Activated CD4-positive, alpha-beta T cell treated with anti-CD3 and anti-CD28 coated beads for 36 hours (primary cell): ENCODE measurements around the gene LPAR6. TPM values are rescaled to one million over a fixed set of nuclear protein-coding genes. Genes with fewer than 3 reads are reported as not detected.

ENCODE experiments used
- ATAC-seq: fragments of 200-7000 bp; cut with Tn5 transposase; one replicate; pipeline ENCODE4 v1.10.0; 2021; ENCODE audit warnings: mild to moderate bottlenecking, moderate library complexity
- CTCF ChIA-PET: fragments of 350-600 bp; sonication (Branson Sonifier 250); formaldehyde crosslinking; loops from one replicate; lab custom pipeline; 2021; ENCODE audit warnings: antibody characterized with exemption; lab: Charles Lee
- POLR2A ChIA-PET: fragments of 350-600 bp; sonication (Branson Sonifier 250); formaldehyde crosslinking; loops from one replicate; lab custom pipeline; 2021; ENCODE audit warnings: antibody characterized with exemption, inconsistent platforms; lab: Charles Lee
- DNase-seq: peaks from one replicate; pipeline ENCODE4 v3.0.0-alpha.2; 2020
- H3K27ac Mint-ChIP-seq: one replicate; pipeline ENCODE4 v1.8.0; 2021; ENCODE audit warnings: mixed read lengths
- H3K27me3 Mint-ChIP-seq: one replicate; pipeline ENCODE4 v1.8.0; 2021; ENCODE audit warnings: mixed read lengths
- H3K36me3 Mint-ChIP-seq: one replicate; pipeline ENCODE4 v1.8.0; 2021; ENCODE audit warnings: low read depth, mixed read lengths
- H3K4me1 Mint-ChIP-seq: one replicate; pipeline ENCODE4 v1.8.0; 2021; ENCODE audit warnings: mixed read lengths
- H3K4me3 Mint-ChIP-seq: one replicate; pipeline ENCODE4 v1.8.0; 2021; ENCODE audit warnings: mild to moderate bottlenecking, moderate library complexity, mixed read lengths
- H3K9me3 Mint-ChIP-seq: one replicate; pipeline ENCODE4 v1.8.0; 2021; ENCODE audit warnings: low read depth, mixed read lengths
- intact Hi-C, 2 experiments: fragments of 100-400 bp; cut with DNase I in 1 of 2; cut with micrococcal nuclease in 1 of 2; formaldehyde crosslinking; loops; one replicate each; pipeline versions ENCODE4 v1.14.2 to v1.15.1; 2022 to 2024; cut with DNase I, micrococcal nuclease
- total RNA-seq, 2 experiments: library from RNA; stranded (reverse); gene quantifications; one replicate each; pipeline ENCODE4 v1.2.3, GENCODE V29; 2021

The LPAR6 gene
- total RNA-seq, 2 experiments from 2014 or later, result 6.8 to 7.9 TPM

DNA sequence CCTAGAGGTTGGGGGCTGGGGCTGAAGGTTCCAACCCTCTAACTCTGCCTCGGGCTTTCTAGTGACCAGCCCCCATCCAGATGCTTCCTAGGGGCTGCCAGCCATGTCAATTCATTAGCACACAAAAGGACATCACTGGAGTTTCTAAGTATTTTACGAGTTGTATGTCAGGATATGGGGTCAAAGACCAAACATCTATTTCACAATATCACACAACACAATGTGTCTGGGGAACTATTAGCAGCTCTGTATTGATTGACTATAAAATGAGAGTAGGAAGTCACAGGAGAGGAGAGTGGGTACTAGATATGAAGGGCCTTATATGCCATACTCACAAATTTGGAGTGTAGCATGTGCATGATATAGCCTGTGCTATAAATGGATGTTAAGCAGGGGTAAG, 42.1 kb downstream of the LPAR6 start:
- no peak for DNase-seq
- ChIA-PET CTCF (interaction anchor here (0.6 to 0.8 kb wide), 3 partner anchors 120 to 1825 kb away, joined by 3 read pairs; no protein-coding TSS in a partner anchor), POLR2A (no interaction called here)
- Mint-ChIP-seq H3K36me3 (peaks cover 21% of the 10 kb centered on the region), H3K27me3 (no peaks in the 10 kb centered on the region), H3K9me3 (no peaks in the 10 kb centered on the region), H3K4me3 (no peak overlapping the region), H3K27ac (no peak overlapping the region), H3K4me1 (no peaks in the 10 kb centered on the region)
- ATAC-seq, result no peak
- intact Hi-C loops, result no loop called here

DNA sequence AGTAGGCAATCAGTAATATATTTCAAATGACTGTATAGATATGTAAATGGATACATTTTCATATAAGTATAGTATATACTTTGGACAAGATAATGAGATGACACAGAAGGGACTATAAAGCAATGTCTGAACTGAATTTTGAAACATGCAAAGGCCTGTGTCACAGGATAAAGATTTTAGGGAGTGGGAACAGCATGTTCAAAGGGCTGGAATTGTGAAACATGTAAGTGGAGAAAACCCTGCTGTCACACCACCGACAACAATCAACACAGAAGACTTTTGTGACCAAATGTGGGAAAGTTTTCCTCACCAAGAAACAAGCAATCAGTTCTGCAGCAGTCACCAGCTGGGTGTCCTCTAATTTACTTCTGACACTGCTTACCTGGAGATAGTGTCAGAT, 42.9 kb downstream of the LPAR6 start:
- CTCF ChIA-PET, result interaction anchor here (0.7 to 0.8 kb wide), 2 partner anchors 119 to 394 kb away, joined by 3 read pairs; no protein-coding TSS in a partner anchor
- intact Hi-C loops, result no loop called here

More for the DNA sequence above, 42.9 kb downstream of the LPAR6 start:
- Mint-ChIP-seq H3K27me3 (no peaks in the 10 kb centered on the region), H3K36me3 (peaks cover 19% of the 10 kb centered on the region), H3K4me3 (no peak overlapping the region), H3K4me1 (no peaks in the 10 kb centered on the region), H3K9me3 (no peaks in the 10 kb centered on the region), H3K27ac (no peak overlapping the region)
- no peak for ATAC-seq
- DNase-seq, result no peak
- POLR2A ChIA-PET, result no interaction called here

Other genes with a start within 250 kb of the LPAR6 start
- 10 to 100 TPM; 67.0 to 96.5 TPM for gene ITM2B, start 179.9 kb downstream of the LPAR6 start, total RNA-seq
- gene RB1, start 109.4 kb downstream of the LPAR6 start, total RNA-seq, result 10 to 100 TPM; 26.9 to 32.8 TPM
- gene RCBTB2, start 120.0 kb upstream of the LPAR6 start, total RNA-seq, result 1 to 10 TPM; 1.1 to 1.6 TPM
- 1 to 10 TPM; 2.2 to 2.5 TPM for gene CYSLTR2, start 240.8 kb upstream of the LPAR6 start, total RNA-seq